Measurements from ENCODE around the gene DCTN3.

Gene DCTN3

DNA sequence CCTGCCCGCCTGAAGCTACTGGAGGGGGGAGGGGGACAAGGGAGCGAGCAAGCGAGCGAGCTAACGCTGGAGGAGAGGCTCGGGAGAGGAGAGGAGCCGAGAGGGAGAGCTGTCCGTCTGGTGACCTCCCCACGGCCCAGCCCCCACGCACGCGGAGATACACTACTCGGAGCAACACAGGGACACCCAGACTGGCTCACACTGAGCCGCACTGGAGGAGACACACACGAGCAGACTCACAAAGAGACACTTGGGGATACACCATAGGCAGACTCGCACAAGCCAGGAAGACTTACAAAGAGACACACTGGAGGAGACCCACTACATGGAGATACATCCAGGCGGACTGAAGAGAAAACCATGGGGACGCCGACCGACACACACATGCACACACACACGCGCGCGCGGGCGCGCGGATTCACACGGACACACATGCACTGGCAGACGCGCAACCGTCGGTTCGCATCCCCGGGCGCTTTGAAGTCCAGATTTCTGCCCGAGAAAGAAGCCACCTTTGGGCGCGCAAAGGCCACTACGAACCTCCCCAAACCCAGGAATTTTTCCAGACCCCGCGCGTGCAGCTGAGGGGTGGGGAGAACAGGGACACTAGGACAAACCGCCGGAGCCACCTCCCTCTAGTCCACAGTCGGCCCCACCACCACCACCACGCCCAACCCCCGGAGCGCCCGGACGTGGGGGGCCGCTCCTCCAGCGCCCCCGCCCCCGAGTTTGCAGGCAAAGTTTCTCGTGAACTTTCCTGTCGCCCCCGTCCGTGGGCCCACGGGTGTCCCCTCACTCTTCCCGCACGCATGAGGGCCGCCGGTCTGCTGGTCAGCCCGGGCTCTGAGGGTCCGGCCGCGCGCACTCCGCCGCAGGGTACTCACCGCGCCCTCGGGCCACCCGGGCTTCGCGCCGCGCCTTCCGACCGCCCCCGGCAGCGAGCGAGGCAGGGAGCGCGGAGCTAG lies 31.3 kb downstream of the DCTN3 start:
- TF ChIP-seq, protein P1, sequence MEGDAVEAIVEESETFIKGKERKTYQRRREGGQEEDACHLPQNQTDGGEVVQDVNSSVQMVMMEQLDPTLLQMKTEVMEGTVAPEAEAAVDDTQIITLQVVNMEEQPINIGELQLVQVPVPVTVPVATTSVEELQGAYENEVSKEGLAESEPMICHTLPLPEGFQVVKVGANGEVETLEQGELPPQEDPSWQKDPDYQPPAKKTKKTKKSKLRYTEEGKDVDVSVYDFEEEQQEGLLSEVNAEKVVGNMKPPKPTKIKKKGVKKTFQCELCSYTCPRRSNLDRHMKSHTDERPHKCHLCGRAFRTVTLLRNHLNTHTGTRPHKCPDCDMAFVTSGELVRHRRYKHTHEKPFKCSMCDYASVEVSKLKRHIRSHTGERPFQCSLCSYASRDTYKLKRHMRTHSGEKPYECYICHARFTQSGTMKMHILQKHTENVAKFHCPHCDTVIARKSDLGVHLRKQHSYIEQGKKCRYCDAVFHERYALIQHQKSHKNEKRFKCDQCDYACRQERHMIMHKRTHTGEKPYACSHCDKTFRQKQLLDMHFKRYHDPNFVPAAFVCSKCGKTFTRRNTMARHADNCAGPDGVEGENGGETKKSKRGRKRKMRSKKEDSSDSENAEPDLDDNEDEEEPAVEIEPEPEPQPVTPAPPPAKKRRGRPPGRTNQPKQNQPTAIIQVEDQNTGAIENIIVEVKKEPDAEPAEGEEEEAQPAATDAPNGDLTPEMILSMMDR (IDR thresholded peaks at IDR 0.05; ENCODE audit: low read depth, low read length, missing control alignments), result no peak
- in situ Hi-C loops (cut with HindIII; ENCODE audit: low pct_ligation_motif_present, low sequenced_read_pairs), result no loop called here
- H3K27ac ChIP-seq, result no peak overlapping the region
- H3K4me3 ChIP-seq (ENCODE audit: low read depth, low read length), result no peak overlapping the region
- peaks cover 96% of the 10 kb centered on the region for H3K27me3 ChIP-seq (replicated peaks)
- H3K36me3 ChIP-seq (replicated peaks), result no peaks in the 10 kb centered on the region
- no peak for DNase-seq

GRCh38 chr9:34587271-34587670 lies 33.0 kb downstream of the DCTN3 start:
- Histone ChIP-seq H3K36me3 (replicated peaks) (no peaks in the 10 kb centered on the region), H3K4me3 (ENCODE audit: low read depth, low read length) (no peak overlapping the region), H3K27ac (no peak overlapping the region), H3K27me3 (replicated peaks) (peaks cover 93% of the 10 kb centered on the region)
- in situ Hi-C loops (cut with HindIII; ENCODE audit: low pct_ligation_motif_present, low sequenced_read_pairs), result no loop called here
- TF ChIP-seq, protein P1 (IDR thresholded peaks at IDR 0.05; ENCODE audit: low read depth, low read length, missing control alignments), result no peak
- no peak for DNase-seq

DNA sequence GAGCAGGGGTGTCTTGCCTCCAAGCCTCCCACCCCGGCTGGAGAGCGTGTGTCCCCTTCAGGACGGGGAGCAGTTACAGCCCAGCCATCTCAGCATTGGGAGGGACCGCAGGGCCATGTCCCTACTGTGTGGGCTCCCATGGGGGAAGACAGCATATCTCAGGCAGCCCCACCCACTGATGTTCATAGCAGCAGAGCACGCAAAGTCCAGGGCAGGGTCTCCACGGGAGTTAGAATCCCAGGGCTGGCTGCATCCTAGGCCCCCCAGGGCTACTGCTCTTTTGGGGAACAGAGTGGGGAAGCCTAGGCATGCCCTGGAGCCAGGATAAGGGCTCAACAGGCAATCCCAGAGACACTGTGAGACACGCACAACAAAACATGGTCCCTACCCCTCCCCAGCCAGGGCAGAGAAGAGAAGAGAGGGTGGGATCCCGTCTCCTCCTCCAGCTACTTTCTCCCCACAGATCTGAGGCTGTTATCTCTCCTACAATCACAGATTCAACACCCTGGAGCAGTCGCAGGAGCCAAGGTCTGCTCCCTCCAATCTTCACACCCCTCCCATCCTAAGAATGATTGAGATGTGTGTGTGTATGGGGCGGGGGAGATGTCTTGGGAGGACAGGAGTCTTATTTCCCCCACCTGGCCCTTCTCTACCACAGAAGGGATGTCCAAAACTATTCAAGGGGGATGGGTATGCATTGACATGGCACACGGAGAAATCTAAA lies 34.2 kb downstream of the DCTN3 start:
- no peak overlapping the region for H3K27ac ChIP-seq
- DNase-seq, result no peak
- peaks cover 87% of the 10 kb centered on the region for H3K27me3 ChIP-seq (replicated peaks)
- TF ChIP-seq, protein P1 (IDR thresholded peaks at IDR 0.05; ENCODE audit: low read depth, low read length, missing control alignments), result no peak
- no peaks in the 10 kb centered on the region for H3K36me3 ChIP-seq (replicated peaks)
- in situ Hi-C loops (cut with HindIII; ENCODE audit: low pct_ligation_motif_present, low sequenced_read_pairs), result no loop called here
- H3K4me3 ChIP-seq (ENCODE audit: low read depth, low read length), result no peak overlapping the region

DNA sequence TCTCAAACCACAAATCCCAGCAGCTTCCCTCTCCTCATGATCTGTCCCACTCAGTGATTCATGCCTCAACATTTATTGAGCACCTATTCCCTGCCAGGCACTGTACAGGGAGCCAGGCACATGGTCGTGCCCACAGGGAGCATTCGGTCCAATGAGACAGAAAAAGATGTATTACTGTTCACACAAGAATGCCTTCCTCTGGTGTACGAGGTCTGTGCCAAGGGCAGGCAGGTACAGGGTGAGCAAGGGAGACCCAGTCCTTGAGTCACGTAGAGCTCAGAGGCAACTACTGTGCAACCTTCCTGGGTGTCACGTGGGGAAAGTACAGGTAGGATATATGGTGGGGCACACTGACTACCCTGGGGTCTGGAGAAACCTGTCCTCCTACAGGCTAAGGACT lies 35.3 kb downstream of the DCTN3 start:
- H3K4me3 ChIP-seq (ENCODE audit: low read depth, low read length), result no peak overlapping the region
- H3K27ac ChIP-seq, result no peak overlapping the region
- TF ChIP-seq, protein P1 (IDR thresholded peaks at IDR 0.05; ENCODE audit: low read depth, low read length, missing control alignments), result no peak
- H3K27me3 ChIP-seq (replicated peaks), result peaks cover 85% of the 10 kb centered on the region
- no peak for DNase-seq
- H3K36me3 ChIP-seq (replicated peaks), result no peaks in the 10 kb centered on the region
- in situ Hi-C loops (cut with HindIII; ENCODE audit: low pct_ligation_motif_present, low sequenced_read_pairs), result no loop called here

- peaks cover 83% of the 10 kb centered on the region for H3K27me3 ChIP-seq (replicated peaks)
- H3K36me3 ChIP-seq (replicated peaks), result no peaks in the 10 kb centered on the region
- H3K4me3 ChIP-seq (ENCODE audit: low read depth, low read length), result no peak overlapping the region
- in situ Hi-C loops (cut with HindIII; ENCODE audit: low pct_ligation_motif_present, low sequenced_read_pairs), result no loop called here
- H3K27ac ChIP-seq, result no peak overlapping the region
- TF ChIP-seq, protein P1 (IDR thresholded peaks at IDR 0.05; ENCODE audit: low read depth, low read length, missing control alignments), result no peak
- DNase-seq, result no peak
Measured at GRCh38 chr9:34582787-34583186, 37.5 kb downstream of the DCTN3 start.
